Measurements from ENCODE around the gene AP3B1. TPM values are rescaled to one million over a fixed set of nuclear protein-coding genes. Genes with fewer than 3 reads are reported as not detected.

AP3B1 gene
- total RNA-seq, 6 experiments from 2014 or later, result 51.8 to 66.8 (median 56.6) TPM

DNA sequence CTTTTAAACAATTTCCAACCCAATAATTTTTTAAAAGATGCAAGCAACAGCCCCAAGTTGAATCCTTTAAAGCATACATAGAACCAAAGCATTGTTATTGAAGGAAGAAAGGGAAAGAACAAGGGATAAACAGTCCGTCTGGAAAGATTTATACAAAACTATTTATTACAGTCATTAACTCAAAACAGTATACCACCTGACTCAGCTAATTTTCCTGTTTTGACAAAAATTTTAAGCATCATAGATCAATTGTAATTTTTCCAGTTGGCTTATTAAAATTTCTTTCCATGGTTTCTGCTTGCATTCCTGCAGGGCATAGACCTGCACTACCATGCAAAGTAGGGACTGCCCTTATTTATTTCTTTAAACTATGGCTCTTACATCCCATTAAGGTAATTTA lies 29.9 kb downstream of the AP3B1 start:
- Mint-ChIP-seq H3K36me3 (ENCODE audit: low read depth) (peaks cover 25% of the 10 kb centered on the region; the same call in 1 of the 2 replicates), H3K4me1 (ENCODE audit: low read depth) (peaks cover 17% of the 10 kb centered on the region), H3K27me3 (ENCODE audit: insufficient read depth) (no peaks in the 10 kb centered on the region), H3K9me3 (no peaks in the 10 kb centered on the region), H3K4me3 (no peak overlapping the region), H3K27ac (no peak overlapping the region)
- TF ChIP-seq, protein P1, sequence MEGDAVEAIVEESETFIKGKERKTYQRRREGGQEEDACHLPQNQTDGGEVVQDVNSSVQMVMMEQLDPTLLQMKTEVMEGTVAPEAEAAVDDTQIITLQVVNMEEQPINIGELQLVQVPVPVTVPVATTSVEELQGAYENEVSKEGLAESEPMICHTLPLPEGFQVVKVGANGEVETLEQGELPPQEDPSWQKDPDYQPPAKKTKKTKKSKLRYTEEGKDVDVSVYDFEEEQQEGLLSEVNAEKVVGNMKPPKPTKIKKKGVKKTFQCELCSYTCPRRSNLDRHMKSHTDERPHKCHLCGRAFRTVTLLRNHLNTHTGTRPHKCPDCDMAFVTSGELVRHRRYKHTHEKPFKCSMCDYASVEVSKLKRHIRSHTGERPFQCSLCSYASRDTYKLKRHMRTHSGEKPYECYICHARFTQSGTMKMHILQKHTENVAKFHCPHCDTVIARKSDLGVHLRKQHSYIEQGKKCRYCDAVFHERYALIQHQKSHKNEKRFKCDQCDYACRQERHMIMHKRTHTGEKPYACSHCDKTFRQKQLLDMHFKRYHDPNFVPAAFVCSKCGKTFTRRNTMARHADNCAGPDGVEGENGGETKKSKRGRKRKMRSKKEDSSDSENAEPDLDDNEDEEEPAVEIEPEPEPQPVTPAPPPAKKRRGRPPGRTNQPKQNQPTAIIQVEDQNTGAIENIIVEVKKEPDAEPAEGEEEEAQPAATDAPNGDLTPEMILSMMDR (IDR thresholded peaks at IDR 0.05), result no peak
- DNase-seq, result no peak

- H3K4me1 Mint-ChIP-seq (ENCODE audit: low read depth), result no peaks in the 10 kb centered on the region
- H3K9me3 Mint-ChIP-seq, result no peaks in the 10 kb centered on the region
- no peak overlapping the region for H3K27ac Mint-ChIP-seq
- peaks cover 48% of the 10 kb centered on the region for H3K36me3 Mint-ChIP-seq (ENCODE audit: low read depth)
- DNase-seq, result no peak
- TF ChIP-seq, protein P1 (IDR thresholded peaks at IDR 0.05), result no peak
- no peak overlapping the region for H3K4me3 Mint-ChIP-seq
- no peaks in the 10 kb centered on the region for H3K27me3 Mint-ChIP-seq (ENCODE audit: insufficient read depth)
Observed at GRCh38 chr5:78260771-78261170, 33.7 kb downstream of the AP3B1 start.

GRCh38 chr5:78253201-78253600 lies 41.3 kb downstream of the AP3B1 start:
- Mint-ChIP-seq H3K4me1 (ENCODE audit: low read depth) (peaks cover 10% of the 10 kb centered on the region), H3K27me3 (ENCODE audit: insufficient read depth) (peaks cover 1% of the 10 kb centered on the region), H3K9me3 (peaks cover 6% of the 10 kb centered on the region; the same call in 1 of the 2 replicates), H3K36me3 (ENCODE audit: low read depth) (peaks cover 48% of the 10 kb centered on the region), H3K4me3 (no peak overlapping the region), H3K27ac (no peak overlapping the region)
- TF ChIP-seq, protein P1 (IDR thresholded peaks at IDR 0.05), result no peak
- no peak for DNase-seq

GRCh38 chr5:78252715-78253114 lies 41.8 kb downstream of the AP3B1 start:
- H3K36me3 Mint-ChIP-seq (ENCODE audit: low read depth), result peaks cover 43% of the 10 kb centered on the region
- TF ChIP-seq, protein P1 (IDR thresholded peaks at IDR 0.05), result no peak
- H3K9me3 Mint-ChIP-seq, result peaks cover 6% of the 10 kb centered on the region; the same call in 1 of the 2 replicates
- H3K27me3 Mint-ChIP-seq (ENCODE audit: insufficient read depth), result peaks cover 1% of the 10 kb centered on the region
- H3K27ac Mint-ChIP-seq, result no peak overlapping the region
- H3K4me3 Mint-ChIP-seq, result no peak overlapping the region
- no peak for DNase-seq
- peaks cover 10% of the 10 kb centered on the region for H3K4me1 Mint-ChIP-seq (ENCODE audit: low read depth)

GRCh38 chr5:78251663-78252284 lies 42.7 kb downstream of the AP3B1 start:
- Mint-ChIP-seq H3K4me1 (ENCODE audit: low read depth) (peaks cover 10% of the 10 kb centered on the region), H3K36me3 (ENCODE audit: low read depth) (peaks cover 34% of the 10 kb centered on the region), H3K27me3 (ENCODE audit: insufficient read depth) (peaks cover 1% of the 10 kb centered on the region), H3K9me3 (peaks cover 6% of the 10 kb centered on the region; the same call in 1 of the 2 replicates), H3K27ac (no peak overlapping the region), H3K4me3 (no peak overlapping the region)
- DNase-seq, result no peak
- TF ChIP-seq, protein P1 (IDR thresholded peaks at IDR 0.05), result no peak

Data from HFFc6 (cell line).